Measurements from ENCODE around the gene KRT8.

The KRT8 gene

GRCh38 chr12:52925717-52926595 lies 21.1 kb upstream of the KRT8 start:
- no peak for DNase-seq (ENCODE audit: low read depth)

DNA sequence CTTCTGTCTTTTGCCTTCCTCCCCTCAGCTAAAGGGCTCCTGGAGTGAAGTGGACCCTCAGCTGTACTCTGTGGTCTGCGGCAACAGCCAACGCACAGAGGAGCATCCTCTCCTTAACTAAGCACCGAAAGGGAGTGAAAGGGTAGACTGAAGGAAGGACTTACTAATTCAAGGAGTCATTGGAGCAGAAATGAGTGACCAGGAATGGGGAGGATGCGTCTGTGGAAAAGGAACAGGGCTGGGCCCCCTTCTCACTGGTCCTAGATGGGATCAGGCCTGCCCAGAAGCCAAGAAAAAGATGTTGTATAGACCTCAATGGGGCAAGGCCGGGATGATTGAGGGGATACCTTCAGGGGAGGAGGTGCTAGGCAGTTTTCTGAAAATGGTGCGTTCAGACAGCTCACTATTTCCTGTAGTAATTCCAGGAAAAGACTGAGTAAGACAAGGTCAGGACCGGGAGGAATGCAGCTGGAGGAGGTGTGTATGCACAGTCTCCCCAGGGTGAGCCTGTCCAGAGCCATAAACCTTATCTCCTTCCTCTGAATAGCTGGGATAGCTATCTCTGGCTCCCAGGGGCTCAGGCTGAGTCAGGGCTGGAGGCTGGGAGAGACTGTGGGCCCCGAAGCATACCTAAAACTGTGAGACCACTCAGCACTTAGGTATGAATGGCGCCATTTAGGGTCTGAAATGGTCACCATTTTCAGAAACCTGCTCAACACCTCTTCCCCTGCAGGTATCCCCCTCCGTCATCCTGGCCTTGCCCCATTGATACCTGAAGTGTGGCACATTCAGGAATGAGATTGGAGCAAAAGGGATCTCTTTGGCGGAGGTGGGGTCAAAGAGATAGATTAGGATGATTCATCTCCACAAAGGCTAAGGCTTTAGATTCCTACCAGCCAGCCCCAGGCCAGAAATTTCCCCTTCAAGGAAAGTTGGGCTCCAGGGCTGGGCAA lies 20.2 kb upstream of the KRT8 start:
- DNase-seq (ENCODE audit: low read depth): no peak

GRCh38 chr12:52921488-52922165 lies 16.8 kb upstream of the KRT8 start:
- no peak for DNase-seq (ENCODE audit: low read depth)

DNA sequence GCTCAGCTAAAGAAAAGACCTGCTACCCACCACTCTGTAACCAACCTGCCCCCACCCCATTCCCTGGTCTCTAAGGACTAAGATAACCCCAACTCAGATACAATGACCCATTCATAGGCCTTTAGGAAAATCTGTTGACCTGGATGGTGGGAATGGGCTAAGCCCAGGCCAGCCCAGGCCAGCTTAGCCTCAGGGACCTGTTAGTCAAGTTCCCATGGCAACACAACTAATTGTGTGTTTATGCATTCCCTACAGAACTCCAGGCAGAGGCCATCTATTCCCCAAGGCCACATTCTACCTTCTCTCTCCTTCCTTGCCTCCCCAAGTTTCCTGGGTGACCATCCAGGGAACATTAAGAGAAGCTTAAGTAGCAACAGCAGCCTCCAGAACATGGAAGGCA lies 16.1 kb upstream of the KRT8 start:
- DNase-seq (ENCODE audit: low read depth): no peak

GRCh38 chr12:52918784-52919183 lies 13.9 kb upstream of the KRT8 start:
- DNase-seq (ENCODE audit: low read depth): no peak

GRCh38 chr12:52918351-52918750 lies 13.5 kb upstream of the KRT8 start:
- no peak for DNase-seq (ENCODE audit: low read depth)

GRCh38 chr12:52917800-52918199 lies 12.9 kb upstream of the KRT8 start:
- no peak for DNase-seq (ENCODE audit: low read depth)

DNA sequence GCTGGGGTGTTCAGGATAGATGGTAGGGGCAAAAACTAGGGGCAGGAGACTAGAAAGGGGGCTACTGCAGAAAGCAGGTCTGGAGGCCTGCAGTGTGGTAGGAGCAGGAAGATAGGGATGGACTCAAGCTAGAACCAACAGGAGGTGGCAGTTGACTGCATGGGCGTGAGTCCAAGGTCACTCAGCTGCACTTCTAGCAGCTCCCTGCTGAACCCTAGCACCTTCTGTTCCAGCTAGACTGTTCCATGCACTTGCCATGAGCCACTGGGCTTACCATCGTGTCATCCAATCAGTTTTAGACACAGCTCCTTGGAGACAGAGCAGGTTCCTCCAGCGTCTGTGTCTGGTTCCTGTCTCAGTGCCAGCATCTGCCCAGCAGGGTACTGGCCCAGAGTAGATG lies 11.3 kb upstream of the KRT8 start:
- DNase-seq (ENCODE audit: low read depth): no peak

DNA sequence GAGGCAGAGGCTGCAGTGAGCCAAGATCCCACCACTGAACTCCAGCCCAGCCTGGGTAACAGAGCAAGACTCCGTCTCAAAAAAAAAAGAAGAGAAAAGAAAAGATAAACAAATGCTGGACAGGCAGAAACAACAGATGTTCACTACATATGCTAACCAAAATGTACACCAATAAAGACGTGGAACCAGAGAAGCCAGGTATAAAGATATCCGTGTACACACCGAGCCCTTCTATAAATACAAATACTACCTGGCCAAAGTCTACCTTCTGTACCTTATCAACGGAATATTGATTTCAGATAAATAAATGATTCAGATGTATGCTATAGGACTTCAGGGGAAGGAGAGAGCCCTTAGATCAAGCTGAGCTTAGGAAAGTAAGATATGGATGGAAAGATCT lies 10.8 kb upstream of the KRT8 start:
- no peak for DNase-seq (ENCODE audit: low read depth)

DNA sequence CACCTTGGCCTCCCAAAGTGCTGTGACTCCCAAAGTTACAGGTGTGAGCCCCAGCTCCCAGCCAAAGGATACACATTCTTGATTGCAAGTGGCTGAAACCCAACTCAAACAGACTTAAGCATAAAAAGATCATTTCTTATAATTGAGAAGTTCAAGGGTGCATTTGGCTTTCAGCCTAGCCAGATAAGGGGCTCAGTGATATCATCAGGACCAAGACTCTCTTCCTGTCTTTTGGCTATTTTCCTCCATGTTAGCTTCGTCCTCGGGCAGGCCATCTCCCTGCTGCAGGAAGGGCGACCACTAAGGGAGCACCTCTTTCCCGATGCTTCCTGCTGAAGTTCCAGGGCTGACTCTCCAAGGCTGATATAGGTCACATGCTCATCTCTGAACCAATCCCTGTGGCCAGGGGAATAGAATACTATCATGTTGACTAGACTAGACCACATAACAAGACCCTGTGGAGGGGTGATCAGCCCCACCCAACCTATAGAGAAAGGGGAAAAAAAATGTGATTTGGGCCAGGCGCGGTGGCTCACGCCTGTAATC lies 9.8 kb upstream of the KRT8 start:
- DNase-seq (ENCODE audit: low read depth): no peak

DNA sequence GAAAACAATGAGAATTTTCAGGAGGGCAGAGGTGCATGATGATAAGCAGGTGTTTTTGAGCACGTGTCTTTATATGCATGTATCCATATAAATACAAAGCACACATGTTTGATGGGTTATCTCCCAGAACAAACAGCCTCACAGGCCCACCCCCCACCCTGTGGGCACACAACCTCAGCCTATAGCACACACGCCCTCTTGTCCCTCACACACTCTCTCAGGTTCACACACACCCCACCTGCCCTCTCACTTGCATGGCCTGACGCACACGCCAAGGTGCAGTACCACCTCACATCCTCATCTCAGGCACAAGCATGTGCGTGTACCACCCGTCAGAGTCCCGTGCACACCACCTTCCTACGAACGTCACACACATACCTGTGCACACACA lies 8.6 kb upstream of the KRT8 start:
- DNase-seq (ENCODE audit: low read depth): no peak

DNA sequence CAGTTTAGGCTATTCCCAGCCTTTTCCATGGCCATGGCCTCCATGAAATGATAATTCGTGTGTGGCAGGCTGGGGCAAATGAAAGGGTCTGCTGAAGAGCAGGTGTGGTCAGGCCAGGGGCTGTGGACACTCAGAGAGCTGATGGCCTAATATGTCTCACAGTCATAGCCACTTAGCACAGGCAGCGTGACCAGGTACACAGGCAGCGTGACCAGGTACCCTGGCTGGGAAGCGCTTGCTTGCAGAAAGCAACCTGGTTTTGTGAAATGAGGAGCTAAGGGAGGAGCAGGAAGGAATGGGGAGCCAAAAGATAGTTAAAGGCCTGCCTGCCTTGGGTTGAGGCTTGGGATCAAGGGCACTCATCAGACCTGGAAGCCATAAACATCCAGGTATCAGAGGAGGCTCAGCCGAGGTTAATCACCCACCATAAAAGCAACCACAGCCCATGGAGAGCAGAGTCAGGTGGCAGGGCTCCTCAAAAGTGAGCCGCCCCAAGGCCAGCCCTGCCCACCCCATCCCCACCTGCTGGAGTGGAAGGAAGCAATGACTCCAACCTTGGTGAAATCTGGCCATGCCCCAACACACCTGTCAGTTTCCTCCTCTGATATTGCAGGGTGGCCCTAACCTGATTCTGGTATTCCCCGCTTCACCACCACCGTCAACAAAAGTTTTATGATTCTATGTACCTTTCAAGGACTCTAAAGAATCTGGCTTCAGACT lies 8.0 kb upstream of the KRT8 start:
- no peak for DNase-seq (ENCODE audit: low read depth)

DNA sequence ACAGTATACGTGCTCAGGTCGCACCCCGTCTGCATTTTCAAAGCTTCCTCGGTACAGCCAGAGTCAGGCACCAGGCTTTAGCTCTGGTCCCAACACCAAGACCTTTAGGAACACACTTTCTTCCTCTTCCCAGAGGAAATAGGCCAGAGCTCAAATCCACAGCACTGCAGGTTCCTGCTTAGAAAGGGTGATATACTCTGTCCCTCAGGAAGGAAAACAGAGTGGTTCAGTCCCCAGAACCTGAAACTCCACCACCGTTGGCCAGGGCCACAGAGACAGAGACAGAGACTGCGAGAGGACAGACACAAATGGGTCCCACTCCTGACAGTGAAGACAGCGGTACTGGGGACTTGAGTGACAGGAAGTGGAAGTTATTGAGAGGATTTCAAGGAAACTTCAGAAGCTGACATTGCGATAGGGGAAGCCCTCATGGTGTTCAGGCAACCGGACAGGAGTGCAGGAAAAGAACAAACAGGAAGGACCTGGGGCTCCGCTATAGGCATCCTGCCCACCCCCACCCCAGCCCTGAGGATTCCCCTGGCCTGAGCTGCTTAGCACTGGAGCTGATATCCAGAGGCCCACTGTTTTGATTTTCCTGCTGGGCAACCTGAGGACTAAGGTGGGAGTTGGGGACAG lies 5.5 kb upstream of the KRT8 start:
- no peak for DNase-seq (ENCODE audit: low read depth)

GRCh38 chr12:52909796-52910195 lies 4.9 kb upstream of the KRT8 start:
- no peak for DNase-seq (ENCODE audit: low read depth)

DNA sequence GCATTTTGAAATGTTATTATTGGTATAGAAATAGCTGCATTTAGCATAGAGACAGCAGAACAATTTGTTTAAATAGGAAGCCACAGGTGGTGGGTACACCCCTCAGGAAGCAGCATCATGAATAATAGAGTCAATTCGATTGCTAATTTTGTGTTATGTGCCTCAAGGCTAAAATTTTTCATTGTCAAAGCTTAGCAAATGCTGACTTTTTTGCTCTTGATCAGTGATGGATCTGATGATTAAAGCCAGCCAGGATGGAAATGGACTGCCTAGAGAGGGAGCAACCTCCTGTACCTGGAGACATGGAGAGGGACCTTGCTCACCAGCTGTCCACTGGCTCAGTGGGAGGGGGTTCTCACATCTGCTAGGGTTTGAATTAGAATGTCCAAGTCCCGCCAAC lies 4.5 kb upstream of the KRT8 start:
- no peak for DNase-seq (ENCODE audit: low read depth)

- no peak for DNase-seq (ENCODE audit: low read depth)
These were observed 2.4 kb upstream of the KRT8 start for GRCh38 chr12:52907092-52907810.

DNA sequence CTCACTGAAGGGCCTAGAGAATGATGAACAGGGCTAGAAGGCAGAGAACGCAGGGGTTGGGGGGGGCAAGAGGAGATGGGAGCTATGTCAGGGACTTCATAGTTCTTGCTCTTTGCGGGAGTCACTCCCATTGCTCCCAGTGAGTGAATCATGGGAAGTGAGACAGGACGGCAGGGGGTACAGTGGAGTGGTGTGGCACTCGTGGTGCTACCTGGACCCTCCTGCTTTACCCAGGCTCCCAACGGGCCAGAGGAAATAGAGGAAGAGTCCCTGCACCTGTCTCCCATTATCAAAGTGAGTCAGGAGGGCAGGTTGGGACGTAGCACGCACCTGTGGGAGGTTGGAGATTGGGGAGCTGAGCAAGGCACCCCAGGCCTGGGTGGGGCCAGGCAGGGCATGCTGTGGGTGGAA lies 1.3 kb upstream of the KRT8 start:
- DNase-seq (ENCODE audit: low read depth): no peak

DNA sequence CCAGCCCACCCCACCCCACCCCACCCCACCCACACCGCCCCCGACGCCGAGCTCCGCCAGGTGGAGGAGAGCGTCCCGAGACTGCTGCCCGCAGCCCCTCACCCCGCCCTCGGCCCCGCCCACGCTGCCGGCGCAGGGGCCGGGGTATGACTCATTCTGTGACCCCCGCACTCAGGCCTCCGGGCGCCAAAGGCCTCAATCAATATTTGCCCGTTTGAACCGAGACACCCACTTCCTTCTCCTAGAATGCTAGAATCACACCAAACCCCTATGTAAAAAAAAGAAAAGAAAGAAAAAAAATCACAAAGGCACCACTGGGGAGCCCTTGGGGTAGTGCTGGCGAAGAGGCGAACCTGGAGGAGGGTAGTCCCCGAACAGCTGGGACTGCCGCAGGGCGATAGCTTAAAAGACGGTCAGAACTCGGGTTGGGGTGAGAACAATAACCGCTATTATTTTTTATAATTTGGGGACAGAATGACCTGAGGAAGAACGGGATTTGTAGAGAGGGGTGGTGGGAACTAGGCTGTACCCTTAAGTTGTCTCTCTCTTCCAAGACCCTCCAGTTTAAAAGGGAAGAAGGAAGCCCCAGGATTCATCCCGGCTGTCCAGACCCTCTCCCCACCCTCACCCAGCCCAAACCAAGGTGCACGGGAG lies 894 bp downstream of the KRT8 start:
- DNase-seq (ENCODE audit: low read depth): no peak

DNA sequence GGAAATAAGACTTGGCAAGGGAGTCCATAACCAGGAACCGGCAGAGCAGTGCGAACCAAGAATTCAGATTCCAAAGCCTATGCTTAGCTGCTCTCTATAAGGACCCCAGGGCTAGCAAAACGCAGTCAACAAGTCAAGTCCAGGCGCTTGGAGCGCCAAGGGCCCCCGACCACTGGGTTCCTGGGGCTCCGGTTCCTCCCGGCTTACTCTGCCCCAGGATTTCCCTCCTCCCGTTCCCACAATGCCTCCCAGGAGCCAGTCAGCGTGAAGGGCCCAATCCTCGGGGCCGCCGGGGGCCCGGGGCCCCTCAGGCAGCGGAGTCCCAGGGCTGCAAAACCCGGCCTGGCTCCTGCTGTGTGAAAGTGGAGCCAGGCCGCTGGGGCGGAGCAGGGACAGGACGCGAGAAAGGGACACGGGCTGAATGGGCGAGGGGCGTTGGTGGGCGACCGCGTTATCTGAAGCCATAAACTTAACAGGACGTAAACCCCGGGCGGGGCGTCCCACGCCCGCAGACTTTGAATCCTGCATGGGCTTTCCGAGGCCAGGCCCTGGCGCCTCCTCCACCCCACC lies 1.5 kb downstream of the KRT8 start:
- no peak for DNase-seq (ENCODE audit: low read depth)

Measured in stimulated activated CD8-positive, alpha-beta memory T cell treated with anti-CD3 and anti-CD28 coated beads, Interleukin-15, amount 100 ng/mL, for 1 hour (primary cell).